K562 (cell line): Measurements from ENCODE around the gene STX3. TPM values are rescaled to one million over a fixed set of nuclear protein-coding genes. Genes with fewer than 3 reads are reported as not detected.

Source experiments
- CHAMP1 ChIP-seq: fragments of 450-650 bp; IDR thresholded peaks from 2 replicates; pipeline ENCODE4 v1.6.1; 2016; ENCODE audit warnings: mild to moderate bottlenecking
- ELK3 ChIP-seq: fragments of 450-650 bp; formaldehyde crosslinking; IDR thresholded peaks from 2 replicates; pipeline ENCODE4 v1.4.0; 2020; ENCODE audit warnings: mild to moderate bottlenecking
- EWSR1 ChIP-seq: fragments of 450-650 bp; IDR thresholded peaks from 2 replicates; pipeline ENCODE4 v1.6.1; 2018; ENCODE audit warnings: borderline replicate concordance, mild to moderate bottlenecking, low read depth, moderate library complexity; ENCODE audit not compliant: partially characterized antibody
- FOXA3 ChIP-seq, 2 experiments: fragments of 450-650 bp in 1 of 2; sonication (generic) in 1 of 2; formaldehyde crosslinking; IDR thresholded peaks in 1 of 2; conservative IDR thresholded peaks in 1 of 2; 2 replicates each; pipeline versions ENCODE4 v1.4.0 to v1.8.0; 2020 to 2022; ENCODE audit warnings: mild to moderate bottlenecking in 2 of 2, missing genetic modification reagents in 1 of 2
- GTF3C2 ChIP-seq: IDR thresholded peaks from 3 replicates; pipeline ENCODE4 v1.6.1; 2011; ENCODE audit warnings: borderline replicate concordance, mild to moderate bottlenecking, moderate library complexity; ENCODE audit not compliant: insufficient read length; ENCODE audit errors: extremely low read depth
- NCOA2 ChIP-seq, 2 experiments: fragments of 450-650 bp; IDR thresholded peaks; 2 replicates each; pipeline ENCODE4 v1.6.1; 2018; ENCODE audit warnings: mild to moderate bottlenecking in 2 of 2, moderate library complexity in 1 of 2; ENCODE audit not compliant: partially characterized antibody in 2 of 2
- NELFE ChIP-seq: IDR thresholded peaks from 2 replicates; pipeline ENCODE4 v1.6.1; 2011; ENCODE audit warnings: mild to moderate bottlenecking; ENCODE audit not compliant: insufficient read depth, insufficient read length
- POLR2G ChIP-seq: fragments of 200-400 bp; formaldehyde crosslinking; IDR thresholded peaks from 2 replicates; pipeline ENCODE4 v1.6.1; 2017; ENCODE audit warnings: low read depth, mild to moderate bottlenecking, antibody characterized with exemption, low read length, moderate library complexity
- REST ChIP-seq, 2 experiments: fragments of 450-650 bp; formaldehyde crosslinking in 1 of 2; IDR thresholded peaks; 2 replicates each; pipeline versions ENCODE4 v1.4.0 to v1.6.1; 2014 to 2020; ENCODE audit warnings: mild to moderate bottlenecking in 2 of 2, borderline replicate concordance in 1 of 2, low read depth in 1 of 2
- SMARCA4 ChIP-seq: fragments of 450-650 bp; IDR thresholded peaks from 2 replicates; pipeline ENCODE4 v1.6.1; 2016
- polyA plus RNA-seq, 8 experiments: library from polyadenylated mRNA; depleted of rRNA in 4 of 8; stranded (reverse) in 5 of 8; unstranded in 3 of 8; fragments of >200 nt; fragmentation: Nextera tagmentation in 2 of 8; fragmentation: Illumina TruSeq in 1 of 8; extraction: Ambion mirVana in 2 of 8; extraction: Trizol in 1 of 8; gene quantifications; 2 replicates each; pipeline versions ENCODE4 v1.2.1 to v1.2.3, GENCODE V29; 2011 to 2014; ENCODE audit warnings: inconsistent platforms in 1 of 8, missing spikeins in 1 of 8
- total RNA-seq, 7 experiments: library from RNA; depleted of rRNA in 6 of 7; stranded (reverse); fragments of >200 nt in 6 of 7; fragmentation: Illumina TruSeq in 2 of 7; extraction: Trizol in 2 of 7; gene quantifications; 2 replicates each; pipeline versions ENCODE4 v1.2.1 to v1.2.3, GENCODE V29; 2011 to 2021; ENCODE audit warnings: low replicate concordance in 1 of 7

The STX3 gene
- total and polyA plus RNA-seq, 9 of the 15 experiments (the other 6 are each of a cell fraction or from before 2014, with no cell fraction given), result 12.0 to 91.6 (median 48.7) TPM

GRCh38 chr11:59754859-59755700 lies at the start of gene STX3 (continued):
- TF ChIP-seq REST (IDR thresholded peaks at IDR 0.05; ENCODE audit: borderline replicate concordance) (no peak), REST (CRISPR knock-in tag; IDR thresholded peaks at IDR 0.05; ENCODE audit: low read depth) (no peak), EWSR1 (no peak), GTF3C2 (no peak), NELFE (no peak), CHAMP1 (no peak), FOXA3 (CRISPR knock-in tag; conservative IDR thresholded peaks at IDR 0.05 in 1 of 2, IDR thresholded peaks at IDR 0.05 in 1 of 2) (peak in 1 of 2 experiments; percentile 76; a peak in 2 of 4 replicates), POLR2G (peak; percentile 84), SMARCA4 (no peak; the same call in 1 of the 2 replicates), NCOA2 (IDR thresholded peaks at IDR 0.05; ENCODE audit: partially characterized antibody in 2 of 2) (no peak), ELK3 (CRISPR knock-in tag) (0 out of 2 replicates have a peak, but pooled peaks have one; percentile 24)
